Effector memory CD8-positive, alpha-beta T cell (primary cell): ENCODE data around the gene ZFAND3.

Experiments used
- ATAC-seq: fragments of 150-1000 bp; cut with Tn5 transposase; replicated peaks from 2 replicates; pipeline ENCODE4 v1.10.0; 2021; ENCODE audit warnings: mild to moderate bottlenecking, moderate library complexity
- DNase-seq, 3 experiments: peaks; one replicate each; pipeline ENCODE4 v3.0.0; 2021
- H3K27ac Mint-ChIP-seq, 2 donors: one replicate each; pipeline ENCODE4 v1.8.0; 2022; ENCODE audit warnings: mild to moderate bottlenecking in 2 of 2, mixed read lengths in 2 of 2, moderate library complexity in 2 of 2
- H3K27me3 Mint-ChIP-seq, 2 donors: one replicate each; pipeline ENCODE4 v1.8.0; 2022; ENCODE audit warnings: mixed read lengths in 2 of 2
- H3K36me3 Mint-ChIP-seq: one replicate; pipeline ENCODE4 v1.8.0; 2022; ENCODE audit warnings: mild to moderate bottlenecking, moderate library complexity, mixed read lengths; ENCODE audit not compliant: insufficient read depth
- H3K4me1 Mint-ChIP-seq, 2 donors: one replicate each; pipeline ENCODE4 v1.8.0; 2022; ENCODE audit warnings: low read depth in 2 of 2, mixed read lengths in 2 of 2
- H3K4me3 Mint-ChIP-seq, 2 donors: one replicate each; pipeline ENCODE4 v1.8.0; 2022; ENCODE audit warnings: mild to moderate bottlenecking in 2 of 2, mixed read lengths in 2 of 2, moderate library complexity in 2 of 2
- H3K9me3 Mint-ChIP-seq, 2 donors: one replicate each; pipeline ENCODE4 v1.8.0; 2022; ENCODE audit warnings: mixed read lengths in 2 of 2

Gene ZFAND3

GRCh38 chr6:37824170-37824569 is 4.6 kb downstream of the ZFAND3 start:
- ATAC-seq: no peak
- DNase-seq: no peak
- Mint-ChIP-seq H3K9me3 (no peaks in the 10 kb centered on the region), H3K4me3 (no peak overlapping the region), H3K27ac (no peak overlapping the region), H3K36me3 (peaks cover 12% of the 10 kb centered on the region), H3K27me3 (no peaks in the 10 kb centered on the region), H3K4me1 (peaks cover 52 to 62% of the 10 kb centered on the region in 2 donors)

GRCh38 chr6:37826188-37826587 is 6.7 kb downstream of the ZFAND3 start:
- DNase-seq: no peak
- peaks cover 48 to 69% of the 10 kb centered on the region in 2 donors for H3K4me1 Mint-ChIP-seq
- peaks cover 3% of the 10 kb centered on the region for H3K36me3 Mint-ChIP-seq
- H3K4me3 Mint-ChIP-seq: no peak overlapping the region
- peak overlapping the region in 1 of 2 donors; percentile 18 for H3K27ac Mint-ChIP-seq
- no peak for ATAC-seq
- no peaks in the 10 kb centered on the region for H3K9me3 Mint-ChIP-seq
- no peaks in the 10 kb centered on the region for H3K27me3 Mint-ChIP-seq

GRCh38 chr6:37826993-37827392 is 7.5 kb downstream of the ZFAND3 start:
- H3K4me3 Mint-ChIP-seq: no peak overlapping the region
- peak overlapping the region in 1 of 2 donors; percentile 47 for H3K27ac Mint-ChIP-seq
- peaks cover 50 to 69% of the 10 kb centered on the region in 2 donors for H3K4me1 Mint-ChIP-seq

GRCh38 chr6:37827603-37828265 is 8.2 kb downstream of the ZFAND3 start:
- Mint-ChIP-seq H3K4me1 (peaks cover 47 to 66% of the 10 kb centered on the region in 2 donors), H3K27ac (peak overlapping the region in 1 of 2 donors; percentile 47), H3K36me3 (peaks cover 3% of the 10 kb centered on the region), H3K4me3 (no peak overlapping the region), H3K27me3 (no peaks in the 10 kb centered on the region), H3K9me3 (no peaks in the 10 kb centered on the region)
- no peak for DNase-seq
- no peak for ATAC-seq

More at GRCh38 chr6:37826993-37827392, 7.5 kb downstream of the ZFAND3 start:
- ATAC-seq (no peak), DNase-seq (no peak)
- no peaks in the 10 kb centered on the region for H3K27me3 Mint-ChIP-seq
- H3K36me3 Mint-ChIP-seq: peaks cover 3% of the 10 kb centered on the region
- no peaks in the 10 kb centered on the region for H3K9me3 Mint-ChIP-seq

GRCh38 chr6:37830225-37830624 is 10.7 kb downstream of the ZFAND3 start:
- H3K36me3 Mint-ChIP-seq: peaks cover 3% of the 10 kb centered on the region
- peak overlapping the region in 1 of 2 donors; percentile 36 for H3K27ac Mint-ChIP-seq

GRCh38 chr6:37831457-37831856 is 11.9 kb downstream of the ZFAND3 start:
- no peak overlapping the region for H3K4me3 Mint-ChIP-seq
- peaks cover 38 to 53% of the 10 kb centered on the region in 2 donors for H3K4me1 Mint-ChIP-seq
- DNase-seq: no peak
- peaks cover 3% of the 10 kb centered on the region for H3K36me3 Mint-ChIP-seq
- H3K27me3 Mint-ChIP-seq: no peaks in the 10 kb centered on the region
- ATAC-seq: no peak
- H3K9me3 Mint-ChIP-seq: no peaks in the 10 kb centered on the region
- peak overlapping the region; percentile 1 to 33 for H3K27ac Mint-ChIP-seq

More at GRCh38 chr6:37830225-37830624, 10.7 kb downstream of the ZFAND3 start:
- no peak for ATAC-seq
- no peak for DNase-seq
- no peaks in the 10 kb centered on the region for H3K9me3 Mint-ChIP-seq
- no peak overlapping the region for H3K4me3 Mint-ChIP-seq
- peaks cover 40 to 53% of the 10 kb centered on the region in 2 donors for H3K4me1 Mint-ChIP-seq
- no peaks in the 10 kb centered on the region for H3K27me3 Mint-ChIP-seq

GRCh38 chr6:37835923-37836322 is 16.4 kb downstream of the ZFAND3 start:
- no peak overlapping the region for H3K27ac Mint-ChIP-seq
- peaks cover 27 to 54% of the 10 kb centered on the region in 2 donors for H3K4me1 Mint-ChIP-seq
- H3K4me3 Mint-ChIP-seq: no peak overlapping the region
- DNase-seq: no peak
- ATAC-seq: no peak
- H3K9me3 Mint-ChIP-seq: no peaks in the 10 kb centered on the region
- no peaks in the 10 kb centered on the region for H3K27me3 Mint-ChIP-seq
- H3K36me3 Mint-ChIP-seq: peaks cover 7% of the 10 kb centered on the region

- ATAC-seq: no peak
- no peaks in the 10 kb centered on the region for H3K9me3 Mint-ChIP-seq
- no peak overlapping the region for H3K4me3 Mint-ChIP-seq
- peaks cover 24 to 58% of the 10 kb centered on the region in 2 donors for H3K4me1 Mint-ChIP-seq
- peaks cover 13% of the 10 kb centered on the region for H3K36me3 Mint-ChIP-seq
- H3K27ac Mint-ChIP-seq: no peak overlapping the region
- DNase-seq: no peak
- H3K27me3 Mint-ChIP-seq: no peaks in the 10 kb centered on the region
These were observed 18.8 kb downstream of the ZFAND3 start for GRCh38 chr6:37838219-37838921.

GRCh38 chr6:37840143-37840939 is 20.8 kb downstream of the ZFAND3 start:
- ATAC-seq (no peak), DNase-seq (no peak)
- Mint-ChIP-seq H3K27ac (peak overlapping the region in 1 of 2 donors; percentile 64), H3K36me3 (peaks cover 17% of the 10 kb centered on the region), H3K27me3 (no peaks in the 10 kb centered on the region), H3K4me3 (no peak overlapping the region), H3K9me3 (no peaks in the 10 kb centered on the region), H3K4me1 (peaks cover 31 to 74% of the 10 kb centered on the region in 2 donors)

- H3K4me3 Mint-ChIP-seq: no peak overlapping the region
- DNase-seq (no peak), ATAC-seq (no peak)
- no peaks in the 10 kb centered on the region for H3K27me3 Mint-ChIP-seq
- H3K27ac Mint-ChIP-seq: peak overlapping the region in 1 of 2 donors; percentile 64
- peaks cover 29 to 75% of the 10 kb centered on the region in 2 donors for H3K4me1 Mint-ChIP-seq
- no peaks in the 10 kb centered on the region for H3K9me3 Mint-ChIP-seq
- H3K36me3 Mint-ChIP-seq: peaks cover 17% of the 10 kb centered on the region
These were observed 21.4 kb downstream of the ZFAND3 start for GRCh38 chr6:37840940-37841300.

GRCh38 chr6:37845026-37845911 is 25.7 kb downstream of the ZFAND3 start:
- ATAC-seq (no peak), DNase-seq (no peak)
- H3K9me3 Mint-ChIP-seq: no peaks in the 10 kb centered on the region
- H3K4me1 Mint-ChIP-seq: peaks cover 47 to 84% of the 10 kb centered on the region in 2 donors
- H3K36me3 Mint-ChIP-seq: peaks cover 11% of the 10 kb centered on the region
- H3K27ac Mint-ChIP-seq: peak overlapping the region in 1 of 2 donors; percentile 46
- no peaks in the 10 kb centered on the region for H3K27me3 Mint-ChIP-seq
- H3K4me3 Mint-ChIP-seq: no peak overlapping the region

GRCh38 chr6:37845930-37846329 is 26.4 kb downstream of the ZFAND3 start:
- Mint-ChIP-seq H3K27me3 (no peaks in the 10 kb centered on the region), H3K9me3 (no peaks in the 10 kb centered on the region), H3K27ac (peak overlapping the region in 1 of 2 donors; percentile 14), H3K4me3 (no peak overlapping the region), H3K4me1 (peaks cover 48 to 80% of the 10 kb centered on the region in 2 donors), H3K36me3 (peaks cover 9% of the 10 kb centered on the region)
- ATAC-seq (no peak), DNase-seq (no peak)

- peaks cover 52 to 79% of the 10 kb centered on the region in 2 donors for H3K4me1 Mint-ChIP-seq
- DNase-seq (no peak), ATAC-seq (no peak)
- H3K27me3 Mint-ChIP-seq: no peaks in the 10 kb centered on the region
- H3K4me3 Mint-ChIP-seq: no peak overlapping the region
- H3K36me3 Mint-ChIP-seq: peaks cover 4% of the 10 kb centered on the region
- no peak overlapping the region for H3K27ac Mint-ChIP-seq
- no peaks in the 10 kb centered on the region for H3K9me3 Mint-ChIP-seq
These were observed 28.2 kb downstream of the ZFAND3 start for GRCh38 chr6:37847704-37848103.
